Measurements from ENCODE around the gene ILF2.

DNA sequence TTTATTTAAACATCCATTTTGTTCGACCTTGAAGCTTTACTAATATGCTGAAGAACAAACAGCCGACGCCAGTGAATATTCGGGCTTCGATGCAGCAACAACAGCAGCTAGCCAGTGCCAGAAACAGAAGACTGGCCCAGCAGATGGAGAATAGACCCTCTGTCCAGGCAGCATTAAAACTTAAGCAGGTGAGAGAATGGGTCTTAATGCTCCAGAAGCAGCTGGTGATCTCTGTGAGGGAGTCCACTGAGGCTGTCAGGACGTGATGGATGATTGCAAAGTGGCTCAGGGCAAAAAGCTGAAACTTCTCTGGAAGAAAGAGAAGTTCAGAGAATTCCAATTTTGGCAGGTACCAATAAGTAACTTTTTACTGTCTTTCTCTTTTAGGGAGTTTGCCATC is 32.5 kb downstream of the ILF2 start:
- no peak for TF ChIP-seq CTCF (IDR thresholded peaks at IDR 0.05)
- TF ChIP-seq POLR2A (IDR thresholded peaks at IDR 0.05): no peak

Measured in breast epithelium (tissue), 3 donors.